ENCODE results near the gene ARRDC5. TPM values are rescaled to one million over a fixed set of nuclear protein-coding genes. Genes with fewer than 3 reads are reported as not detected.

ARRDC5 gene
- total and polyA plus RNA-seq, 2 of the 13 experiments (the other 11 are each of a cell fraction or from before 2014, with no cell fraction given): not detected

- Histone ChIP-seq H3K27ac (ENCODE audit: extremely low read length, insufficient read depth, low read length) (no peak overlapping the region), H3K4me2 (ENCODE audit: low read depth, low read length) (no peak overlapping the region), H3K9ac (ENCODE audit: insufficient read depth, low read depth, low read length) (no peak overlapping the region), H3K4me3 (replicated peaks in 1 of 3; ENCODE audit: insufficient read depth in 1 of 3, low read depth in 2 of 3, low read length in 3 of 3) (no peak overlapping the region), H3K27me3 (ENCODE audit: control insufficient read depth in 1 of 2, insufficient read depth in 2 of 2, low read length in 2 of 2) (no peaks in the 10 kb centered on the region), H2AFZ (ENCODE audit: low read length) (no peak overlapping the region), H4K20me1 (ENCODE audit: insufficient read depth, low read length) (no peaks in the 10 kb centered on the region), H3K36me3 (replicated peaks in 1 of 2; ENCODE audit: control insufficient read depth in 1 of 2, insufficient read depth in 2 of 2, low read length in 2 of 2) (no peaks in the 10 kb centered on the region), H3K4me1 (ENCODE audit: insufficient read depth, low read length) (peaks cover 26% of the 10 kb centered on the region), H3K79me2 (ENCODE audit: insufficient read depth, low read length) (no peaks in the 10 kb centered on the region), H3K9me3 (ENCODE audit: low read length) (no peaks in the 10 kb centered on the region)
- TF ChIP-seq THAP9 (CRISPR knock-in tag; IDR thresholded peaks at IDR 0.05; ENCODE audit: borderline replicate concordance) (no peak), AHR (CRISPR knock-in tag; IDR thresholded peaks at IDR 0.05) (no peak), ZNF816 (CRISPR knock-in tag; IDR thresholded peaks at IDR 0.05; ENCODE audit: borderline replicate concordance) (no peak), THAP11 (CRISPR knock-in tag; IDR thresholded peaks at IDR 0.05) (no peak), PATZ1 (CRISPR knock-in tag; IDR thresholded peaks at IDR 0.05) (no peak), ZNF678 (CRISPR knock-in tag; IDR thresholded peaks at IDR 0.05) (no peak)
- FAIRE-seq (no peak), ATAC-seq (no peak), DNase-seq (ENCODE audit: low spot score) (no peak)
- 78% methylated on average over 7 of the region's 7 CpGs for WGBS (ENCODE audit: low lambda C conversion rate)
- POLR2A ChIA-PET: interaction anchor here (1.0 to 1.2 kb wide), 2 partner anchors 24 to 27 kb away, joined by 3 read pairs; no protein-coding TSS in a partner anchor
- intact Hi-C loops (cut with micrococcal nuclease; ENCODE audit: unreplicated experiment): no loop called here
- CTCF ChIA-PET (ENCODE audit: low intra/inter-chr PET ratio, low total read pairs): no interaction called here
- BruUV-seq (replicated peaks): no TSS peak
- in situ Hi-C loops (cut with HindIII; ENCODE audit: extremely low pct_ligation_motif_present, low pct_unique_long_range_greater_than_20kb): no loop called here
These were observed 5.5 kb downstream of the ARRDC5 start for GRCh38 chr19:4897146-4897545.
